Hematopoietic multipotent progenitor cell (in vitro differentiated cells): ENCODE results near the gene HMGA1. TPM values are rescaled to one million over a fixed set of nuclear protein-coding genes. Genes with fewer than 3 reads are reported as not detected.
A peak's percentile ranks its signal among the peaks of the same experiment; 100 is the strongest.
"Not testable (repeated sequence)": the region's sequence is repeated elsewhere in the genome, so short reads cannot be mapped to it uniquely, and the experiment has no call there.

Source experiments
- DNase-seq, 3 donors: peaks; one replicate each; pipeline ENCODE4 v3.0.0-alpha.2; 2011 to 2015; ENCODE audit warnings: low read depth in 2 of 3, low spot score in 2 of 3
- total RNA-seq: library from RNA; depleted of rRNA; stranded (reverse); fragments of >200 nt; gene quantifications from one replicate; pipeline ENCODE4 v1.2.3, GENCODE V29; 2012

The HMGA1 gene
- total RNA-seq, 1 donor, result 258 TPM

GRCh38 chr6:34252395-34252794, 15.7 kb downstream of the HMGA1 start:
- not testable (repeated sequence) for DNase-seq

- no peak for DNase-seq
These were observed 22.9 kb downstream of the HMGA1 start for GRCh38 chr6:34259529-34260069.

- DNase-seq, result no peak
These were observed 24.0 kb downstream of the HMGA1 start for GRCh38 chr6:34260576-34261267.

- not testable (repeated sequence) for DNase-seq
These were observed 26.8 kb downstream of the HMGA1 start for GRCh38 chr6:34263484-34263883.

DNA sequence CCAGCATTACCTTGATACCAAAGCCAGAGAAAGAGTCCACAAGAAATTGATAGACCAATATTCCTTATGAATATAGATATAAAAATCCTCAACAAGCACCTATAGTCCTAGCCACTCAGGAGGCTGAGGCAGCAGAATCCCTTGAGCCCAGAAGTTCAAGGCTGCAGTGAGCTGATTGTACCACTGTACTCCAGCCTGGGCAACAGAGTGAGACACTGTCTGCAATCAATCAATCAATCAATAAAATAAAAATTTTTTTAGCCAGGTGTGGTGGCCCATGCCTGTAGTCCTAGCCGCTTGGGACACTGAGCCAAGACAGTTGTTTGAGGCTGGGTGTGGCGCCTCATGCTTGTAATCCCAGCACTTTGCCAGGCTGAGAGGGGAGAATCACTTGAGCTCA, 31.1 kb downstream of the HMGA1 start:
- no peak for DNase-seq

- not testable (repeated sequence) for DNase-seq
These were observed 32.5 kb downstream of the HMGA1 start for GRCh38 chr6:34269132-34269531.

GRCh38 chr6:34269658-34270341, 33.1 kb downstream of the HMGA1 start:
- not testable (repeated sequence) for DNase-seq

DNA sequence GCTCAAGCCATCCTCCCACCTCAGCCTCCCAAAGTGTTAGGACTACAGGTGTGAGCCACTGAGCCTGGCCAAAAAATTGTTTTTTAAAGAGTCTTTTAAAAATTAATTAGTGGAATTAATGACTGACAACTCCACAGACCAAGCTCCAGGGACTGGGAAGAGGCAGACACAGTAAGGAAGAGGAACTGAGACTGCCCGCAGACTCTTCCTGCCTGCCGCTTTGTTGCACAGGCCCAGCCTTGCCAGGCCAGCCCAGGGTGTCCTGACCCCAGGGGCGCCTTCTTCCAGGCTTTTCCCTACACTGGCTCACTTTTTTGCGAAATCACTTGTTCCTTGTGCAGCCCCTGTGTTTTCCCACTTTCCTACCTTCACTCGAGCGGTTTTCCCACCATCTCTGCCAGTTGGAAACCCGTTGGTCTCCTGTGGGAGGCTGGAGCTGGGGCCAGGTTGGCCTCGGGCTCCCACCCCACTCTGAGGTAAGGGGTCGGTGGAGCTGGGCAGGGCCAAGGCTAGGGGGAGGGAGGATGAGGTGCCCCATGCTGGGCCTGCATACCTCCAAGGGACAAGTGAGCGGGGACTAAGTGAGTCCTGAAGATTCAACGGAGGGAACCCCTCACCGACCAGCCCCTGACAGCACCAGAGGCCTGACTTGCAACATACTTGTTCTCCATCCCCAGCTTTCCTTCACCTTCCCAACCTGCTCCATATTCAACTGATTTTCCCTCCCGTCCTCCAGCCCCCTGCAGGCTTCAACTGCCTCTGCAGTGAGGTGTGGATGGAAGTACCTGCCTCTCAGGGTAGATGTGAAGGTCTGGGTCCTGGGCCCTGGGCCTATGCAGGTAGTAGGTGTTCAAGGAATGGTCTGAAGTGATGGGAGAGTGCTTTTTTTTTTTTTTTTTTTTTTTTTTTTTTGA, 35.6 kb downstream of the HMGA1 start:
- DNase-seq, result no peak

GRCh38 chr6:34273242-34273805, 36.7 kb downstream of the HMGA1 start:
- DNase-seq, result peak in 2 of 3 donors; percentile 88 to 97

DNA sequence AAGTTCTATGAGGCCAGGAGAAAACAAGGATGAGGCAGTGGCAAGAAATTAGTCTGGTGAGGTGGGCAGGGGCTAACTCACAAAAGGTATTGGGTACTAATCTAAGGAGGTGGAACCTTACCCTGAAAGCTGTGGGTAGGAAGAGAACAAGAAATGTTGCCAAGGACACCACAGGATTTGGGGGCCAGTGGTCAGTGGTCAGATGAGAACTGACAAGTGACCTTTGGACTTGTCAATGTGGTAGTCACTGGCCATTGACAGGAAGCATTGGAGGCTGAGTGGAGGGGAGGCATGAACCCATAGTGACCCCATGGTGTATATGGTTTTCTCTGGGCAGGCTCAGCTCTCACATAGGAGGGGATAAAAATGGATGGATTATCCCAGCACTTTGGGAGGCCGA, 37.5 kb downstream of the HMGA1 start:
- no peak for DNase-seq

DNA sequence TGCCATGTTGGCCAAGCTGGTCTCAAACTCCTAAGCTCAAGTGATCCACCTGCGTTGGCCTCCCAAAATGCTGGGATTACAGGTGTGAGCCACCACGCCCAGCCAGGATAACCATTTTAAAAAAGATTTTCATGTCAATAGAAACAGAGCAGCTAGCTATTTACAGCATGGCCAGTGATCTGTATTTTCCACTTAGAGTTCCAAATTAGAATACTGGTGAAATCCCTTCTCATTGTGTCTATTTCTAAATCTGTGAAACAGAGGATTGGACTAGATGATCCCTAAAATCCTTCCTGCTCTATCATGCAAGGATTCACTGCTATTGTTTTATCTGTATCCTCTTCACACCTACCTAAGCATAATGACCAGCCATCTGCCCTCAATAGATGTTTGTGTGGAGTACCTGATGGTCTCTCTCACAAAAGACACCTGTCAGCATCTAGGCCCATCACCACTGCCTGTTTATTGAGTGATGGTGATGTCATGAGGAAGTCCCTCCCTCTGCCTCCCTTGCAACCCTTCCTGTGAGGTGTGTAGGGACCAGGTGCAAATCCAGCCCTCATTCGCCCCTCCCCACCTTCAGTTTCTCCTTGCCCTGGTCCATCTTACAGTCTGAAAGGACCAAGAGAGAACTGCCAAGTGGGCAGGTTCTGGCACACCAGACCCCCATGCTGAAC, 38.6 kb downstream of the HMGA1 start:
- DNase-seq, result no peak

DNA sequence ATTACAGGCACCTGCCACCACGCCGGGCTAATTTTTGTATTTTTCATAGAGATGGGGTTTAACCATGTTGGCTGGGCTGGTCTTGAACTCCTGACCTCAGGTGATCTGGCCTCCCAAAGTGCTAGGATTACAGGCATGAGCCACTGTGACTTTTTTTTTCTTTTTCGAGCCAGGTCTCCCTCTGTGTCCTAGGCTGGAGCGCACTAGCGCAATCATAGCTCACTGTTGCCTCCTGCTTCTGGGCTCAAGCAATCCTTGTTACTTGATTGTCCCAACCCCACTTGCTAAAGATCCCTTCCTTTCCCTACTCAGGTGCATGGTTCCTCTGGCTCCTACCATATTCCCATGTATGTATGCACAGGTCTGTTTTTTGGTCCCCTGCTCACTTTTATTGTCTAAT, 39.5 kb downstream of the HMGA1 start:
- no peak for DNase-seq

GRCh38 chr6:34276881-34277762, 40.4 kb downstream of the HMGA1 start:
- no peak for DNase-seq

DNA sequence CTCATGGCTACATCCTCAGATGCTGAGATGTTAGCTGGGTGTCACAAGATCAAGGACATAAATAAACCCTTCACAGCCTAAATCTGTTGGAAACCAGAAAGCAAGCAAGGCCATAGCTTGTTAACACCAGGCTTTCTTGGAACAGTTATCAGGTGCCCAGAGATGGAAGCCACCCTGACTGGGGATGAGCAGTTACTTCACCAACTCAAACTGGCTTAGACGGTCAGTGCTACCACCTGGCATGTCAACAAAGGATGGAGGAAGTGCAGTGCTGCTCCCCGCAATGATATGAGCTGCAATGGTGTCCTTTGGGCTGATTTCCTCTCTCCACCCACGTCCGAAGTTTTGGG, 41.1 kb downstream of the HMGA1 start:
- no peak for DNase-seq

DNA sequence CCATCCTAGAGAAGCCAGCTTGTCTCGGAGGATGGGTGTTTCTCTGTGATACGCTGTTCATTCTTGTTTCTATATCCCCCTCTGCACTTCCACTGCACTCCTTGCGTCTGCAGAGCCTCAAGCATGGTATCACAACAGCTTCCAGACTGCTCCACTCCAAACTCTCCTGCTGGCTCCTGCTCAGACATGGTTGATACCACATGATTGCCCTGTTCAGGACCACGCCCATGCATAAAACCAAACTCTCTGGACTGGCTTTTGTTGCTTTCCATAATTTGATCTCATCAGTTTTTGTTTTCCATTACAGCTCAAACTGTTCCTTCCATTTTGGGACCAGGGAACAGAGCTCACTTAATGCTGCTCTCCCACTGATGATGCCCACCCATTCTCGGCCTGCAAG, 42.2 kb downstream of the HMGA1 start:
- no peak for DNase-seq

- no peak for DNase-seq
These were observed 43.5 kb downstream of the HMGA1 start for GRCh38 chr6:34280216-34280615.

- no peak for DNase-seq
These were observed 45.1 kb downstream of the HMGA1 start for GRCh38 chr6:34281702-34282334.

GRCh38 chr6:34284563-34285447, 48.1 kb downstream of the HMGA1 start:
- DNase-seq, result peak in 2 of 3 donors; percentile 65 to 85
